ENCODE measurements around the gene KRT80.

KRT80 gene

DNA sequence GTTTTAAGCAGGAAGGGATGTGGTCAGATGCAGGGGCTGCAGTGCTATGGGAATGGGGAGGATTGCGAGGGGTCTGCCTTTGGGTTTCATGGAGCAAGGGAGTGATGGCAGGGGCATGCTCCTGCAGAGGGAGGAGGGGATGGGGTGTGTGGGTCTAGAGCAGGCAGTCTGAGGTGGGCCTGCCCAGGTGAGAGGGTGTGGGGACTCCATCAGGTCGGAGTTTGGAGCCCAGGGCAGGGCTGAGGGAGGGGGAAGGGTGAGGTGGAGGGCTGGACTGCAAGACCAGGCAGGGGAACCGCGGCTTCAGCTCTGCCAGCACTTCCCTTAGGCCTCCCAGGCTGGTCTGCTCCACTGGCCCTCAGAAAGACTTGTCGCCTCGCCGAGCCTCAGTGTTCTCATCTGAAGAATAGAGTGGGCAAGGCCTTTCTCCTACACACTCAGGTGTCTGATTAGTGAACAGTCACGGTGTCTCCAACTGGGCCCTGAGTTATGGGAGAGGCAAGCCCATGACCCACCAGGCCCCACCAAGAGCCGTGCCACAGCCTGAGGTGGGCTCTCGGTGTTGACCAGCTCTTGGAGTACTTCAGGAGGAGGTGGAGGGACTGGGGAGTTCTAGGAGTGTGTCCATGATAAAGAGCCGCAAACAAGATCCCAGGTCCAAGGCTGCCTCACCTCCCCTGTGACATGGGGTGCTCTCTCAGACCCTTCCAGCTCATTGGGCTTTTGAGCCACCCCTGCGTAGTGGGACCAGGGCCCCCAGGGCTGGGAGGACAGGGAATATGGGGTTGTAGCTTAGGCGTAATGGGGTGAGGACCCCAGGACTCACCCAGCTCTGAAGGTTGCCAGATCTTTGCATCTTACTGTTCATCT is 20.1 kb upstream of the KRT80 start:
- no peak for DNase-seq (ENCODE audit: extremely low read depth in 1 of 2, low read depth in 1 of 2)

DNA sequence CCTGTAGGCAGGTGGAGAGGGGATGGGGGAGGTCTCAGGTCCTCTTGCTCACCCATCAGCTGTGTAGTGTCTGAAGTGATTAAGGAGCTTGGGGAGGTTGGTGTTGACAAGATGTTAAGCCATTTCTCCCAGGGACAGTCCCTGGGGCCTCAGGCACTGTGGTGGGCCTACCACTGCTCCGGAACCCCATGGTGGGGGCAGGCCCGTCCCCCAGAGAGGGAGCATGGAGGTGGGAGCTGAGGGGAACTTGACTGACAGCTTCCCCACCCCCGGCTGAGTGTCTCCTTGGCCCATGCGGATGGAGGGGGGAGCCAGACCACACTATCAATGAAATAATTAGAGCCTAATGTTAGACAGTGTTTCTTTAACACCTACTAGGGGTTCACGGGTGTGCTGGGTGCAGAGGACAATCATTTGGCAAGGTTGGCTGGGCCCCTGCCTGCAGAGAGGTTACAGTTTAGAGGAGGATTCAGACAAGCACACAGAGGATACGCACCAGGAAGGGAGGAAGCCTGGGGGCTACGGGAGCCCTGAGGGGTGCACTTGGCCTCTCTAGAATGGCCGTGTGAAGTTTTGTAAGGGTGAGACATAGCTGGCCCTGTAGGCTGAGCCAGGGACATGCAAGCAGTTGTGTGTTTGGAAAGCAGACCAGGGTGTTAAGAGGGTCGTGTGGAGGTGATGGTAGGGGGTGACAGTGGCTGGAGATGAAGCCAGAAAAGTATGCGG is 19.3 kb upstream of the KRT80 start:
- DNase-seq (ENCODE audit: extremely low read depth in 1 of 2, low read depth in 1 of 2) = no peak

DNA sequence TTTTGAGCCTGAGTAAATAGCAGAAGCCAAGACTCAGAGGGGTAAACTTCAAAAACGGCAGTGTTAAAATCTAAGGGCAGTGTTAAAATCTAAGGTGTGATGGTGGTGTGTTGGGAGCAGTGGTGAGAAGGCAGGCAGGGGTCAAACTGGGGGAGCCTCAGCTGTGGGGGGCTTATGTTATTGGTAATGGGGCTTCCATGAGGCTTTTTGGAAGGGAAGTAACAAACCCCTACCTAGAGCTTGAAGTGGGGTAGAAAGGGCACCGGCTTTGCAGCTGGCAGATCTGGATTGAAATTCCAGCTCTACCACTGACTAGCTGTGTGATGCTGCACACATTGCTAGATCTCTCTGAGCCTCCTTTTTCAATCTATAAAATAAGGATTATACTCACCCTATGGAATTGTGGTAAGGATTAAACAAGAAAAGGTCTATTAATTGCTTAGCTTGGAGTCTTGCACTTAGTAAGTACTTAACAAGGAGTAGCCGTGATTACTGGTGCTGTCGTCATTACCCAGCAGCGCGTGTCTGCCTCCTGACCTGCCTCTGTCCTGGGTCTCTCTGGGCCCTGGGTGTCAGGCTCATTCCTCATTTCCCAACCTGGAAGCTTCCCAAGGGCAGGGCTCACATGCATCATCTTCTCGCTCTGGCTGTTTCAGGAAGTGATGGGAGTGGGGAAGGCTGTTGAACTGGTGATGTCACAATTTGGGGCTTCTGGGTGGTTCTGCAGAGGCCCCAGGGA is 18.5 kb upstream of the KRT80 start:
- no peak for DNase-seq (ENCODE audit: extremely low read depth in 1 of 2, low read depth in 1 of 2)

GRCh38 chr12:52209321-52209720 is 17.5 kb upstream of the KRT80 start:
- DNase-seq (ENCODE audit: extremely low read depth in 1 of 2, low read depth in 1 of 2) = no peak

- DNase-seq (ENCODE audit: extremely low read depth in 1 of 2, low read depth in 1 of 2) = no peak
Measured at GRCh38 chr12:52208424-52209165, 16.8 kb upstream of the KRT80 start.

GRCh38 chr12:52207895-52208294 is 16.1 kb upstream of the KRT80 start:
- DNase-seq (ENCODE audit: extremely low read depth in 1 of 2, low read depth in 1 of 2) = no peak

GRCh38 chr12:52207106-52207505 is 15.3 kb upstream of the KRT80 start:
- no peak for DNase-seq (ENCODE audit: extremely low read depth in 1 of 2, low read depth in 1 of 2)

GRCh38 chr12:52206304-52207040 is 14.7 kb upstream of the KRT80 start:
- DNase-seq (ENCODE audit: extremely low read depth in 1 of 2, low read depth in 1 of 2) = no peak

DNA sequence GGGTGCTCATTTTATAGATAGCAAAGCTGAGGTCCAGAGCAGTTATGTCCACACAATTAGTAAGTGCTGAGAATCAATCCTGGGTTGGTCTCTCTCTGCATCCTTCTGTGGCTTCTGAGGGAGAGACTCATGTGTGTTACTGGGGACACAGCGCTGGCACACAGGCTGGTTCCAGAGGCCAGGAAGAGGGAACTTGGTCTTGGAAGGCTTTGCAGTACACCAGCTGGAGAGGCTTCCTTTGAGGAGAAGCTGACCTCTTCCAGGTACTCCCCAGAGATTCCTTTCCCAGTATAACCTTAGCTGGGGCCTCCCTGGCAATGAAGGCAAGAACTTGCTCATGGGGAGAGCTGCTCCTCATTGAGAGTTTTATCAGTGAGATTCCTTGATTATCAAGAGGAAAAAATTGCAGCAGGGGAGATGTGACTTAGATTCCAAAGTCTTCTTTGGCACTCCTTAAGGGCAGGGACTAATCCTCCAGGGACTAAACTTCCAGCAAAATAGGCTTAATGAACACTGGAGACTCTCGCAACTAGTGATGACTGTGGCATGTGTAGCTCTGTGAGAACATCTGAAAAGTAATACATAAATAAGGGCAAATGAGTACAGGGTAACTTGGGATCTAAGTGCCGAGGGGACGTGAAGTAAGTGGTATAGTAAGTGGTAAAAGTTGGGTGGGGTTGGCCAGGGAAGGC is 13.9 kb upstream of the KRT80 start:
- DNase-seq (ENCODE audit: extremely low read depth in 1 of 2, low read depth in 1 of 2) = no peak

- no peak for DNase-seq (ENCODE audit: extremely low read depth in 1 of 2, low read depth in 1 of 2)
Measured at GRCh38 chr12:52204931-52205505, 13.2 kb upstream of the KRT80 start.

DNA sequence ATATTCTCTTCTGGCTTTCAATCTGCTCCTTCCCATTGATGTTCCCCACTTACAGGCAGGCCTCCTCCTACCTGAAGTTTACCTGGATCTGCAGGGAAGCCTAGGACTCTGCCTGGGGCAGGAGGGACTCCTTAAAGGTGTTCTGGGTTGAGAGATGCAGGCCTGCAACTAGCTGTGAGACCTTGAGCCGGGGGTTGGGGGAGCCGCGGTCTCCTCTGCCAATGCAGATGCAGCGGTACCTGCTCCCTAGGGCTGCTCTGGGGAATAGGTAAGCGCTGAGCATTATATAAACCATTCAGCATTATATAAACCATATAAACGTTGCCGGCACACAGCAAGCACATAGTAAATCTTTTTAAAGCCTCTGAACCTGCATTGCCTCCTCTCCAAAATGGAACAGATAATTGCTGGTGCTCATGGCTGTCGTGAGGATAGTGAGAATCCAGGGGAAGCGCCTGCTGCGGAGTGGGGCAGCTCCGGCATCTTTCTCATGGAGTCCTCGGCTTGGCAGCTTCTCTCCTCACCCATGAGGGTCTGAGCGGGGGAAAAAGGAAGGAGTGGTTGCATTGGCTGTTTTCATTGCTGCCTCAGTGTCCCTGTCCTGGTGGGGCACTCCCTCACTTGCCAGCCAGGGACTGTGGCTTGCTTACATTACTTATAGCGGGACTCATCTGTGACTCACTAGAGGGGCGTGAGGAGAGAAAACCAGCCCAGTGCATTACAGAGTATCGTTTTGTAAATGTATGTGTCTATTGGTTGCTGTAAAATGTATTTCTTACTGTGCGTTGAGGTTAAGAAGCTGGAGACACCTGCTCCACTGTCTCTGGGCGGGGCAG is 12.5 kb upstream of the KRT80 start:
- DNase-seq (ENCODE audit: extremely low read depth in 1 of 2, low read depth in 1 of 2) = no peak

GRCh38 chr12:52203079-52203921 is 11.5 kb upstream of the KRT80 start:
- DNase-seq (ENCODE audit: extremely low read depth in 1 of 2, low read depth in 1 of 2) = no peak

DNA sequence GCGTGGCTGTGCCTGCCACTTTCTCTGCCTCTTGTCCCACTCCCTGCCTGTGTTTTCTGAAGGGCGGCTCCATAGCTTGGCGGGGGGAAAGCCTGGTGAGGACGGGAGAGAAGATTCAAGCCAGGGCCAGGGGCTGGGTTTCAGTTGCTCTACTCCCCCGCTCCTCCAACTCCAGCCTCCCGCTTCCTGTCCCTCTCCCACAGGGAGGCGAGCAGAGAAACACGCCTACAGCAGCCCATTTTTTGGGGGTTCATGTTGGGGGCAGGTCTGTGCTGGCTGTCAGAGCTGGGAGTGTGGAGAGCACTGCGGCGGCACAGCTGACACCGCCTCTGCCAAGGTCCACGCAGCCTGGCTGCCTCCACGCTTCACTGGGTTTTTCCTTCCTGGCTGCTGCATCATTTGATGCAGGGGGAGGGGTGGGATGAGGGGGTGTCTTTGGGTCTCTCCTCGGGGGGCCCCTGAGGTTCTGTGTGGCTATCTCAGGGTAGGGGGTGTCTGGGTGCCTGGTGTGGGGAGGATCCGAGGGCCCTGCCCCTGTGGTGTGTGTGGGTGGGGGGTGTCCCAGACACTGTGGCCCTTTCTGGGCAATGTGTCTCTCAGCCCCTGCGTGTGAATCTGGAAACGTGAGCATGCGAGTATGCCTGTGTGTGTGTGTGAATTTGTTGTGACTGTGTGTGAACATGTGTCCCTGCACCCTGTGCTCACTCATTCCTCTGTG is 10.7 kb upstream of the KRT80 start:
- DNase-seq (ENCODE audit: extremely low read depth in 1 of 2, low read depth in 1 of 2) = no peak

DNA sequence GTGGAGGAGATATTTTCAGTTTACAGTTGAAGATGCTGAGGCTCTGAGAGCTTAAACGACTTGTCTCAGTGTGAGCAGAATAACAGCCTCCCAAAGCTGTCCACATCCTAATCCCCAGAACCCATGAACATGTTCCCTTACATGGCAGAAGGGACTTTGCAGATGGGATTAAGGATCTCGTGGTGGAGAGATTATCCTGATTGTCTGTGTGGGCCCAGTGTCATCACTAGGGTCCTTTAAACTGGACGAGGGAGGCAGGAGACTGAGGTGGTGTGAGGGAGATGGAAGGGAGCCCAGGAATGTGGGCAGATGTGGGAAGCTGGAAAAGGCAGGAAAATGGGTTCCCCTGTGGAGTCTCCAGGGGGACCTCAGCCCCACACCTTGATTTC is 9.6 kb upstream of the KRT80 start:
- DNase-seq (ENCODE audit: extremely low read depth in 1 of 2, low read depth in 1 of 2) = no peak

GRCh38 chr12:52200781-52201450 is 9.1 kb upstream of the KRT80 start:
- DNase-seq (ENCODE audit: extremely low read depth in 1 of 2, low read depth in 1 of 2) = no peak

DNA sequence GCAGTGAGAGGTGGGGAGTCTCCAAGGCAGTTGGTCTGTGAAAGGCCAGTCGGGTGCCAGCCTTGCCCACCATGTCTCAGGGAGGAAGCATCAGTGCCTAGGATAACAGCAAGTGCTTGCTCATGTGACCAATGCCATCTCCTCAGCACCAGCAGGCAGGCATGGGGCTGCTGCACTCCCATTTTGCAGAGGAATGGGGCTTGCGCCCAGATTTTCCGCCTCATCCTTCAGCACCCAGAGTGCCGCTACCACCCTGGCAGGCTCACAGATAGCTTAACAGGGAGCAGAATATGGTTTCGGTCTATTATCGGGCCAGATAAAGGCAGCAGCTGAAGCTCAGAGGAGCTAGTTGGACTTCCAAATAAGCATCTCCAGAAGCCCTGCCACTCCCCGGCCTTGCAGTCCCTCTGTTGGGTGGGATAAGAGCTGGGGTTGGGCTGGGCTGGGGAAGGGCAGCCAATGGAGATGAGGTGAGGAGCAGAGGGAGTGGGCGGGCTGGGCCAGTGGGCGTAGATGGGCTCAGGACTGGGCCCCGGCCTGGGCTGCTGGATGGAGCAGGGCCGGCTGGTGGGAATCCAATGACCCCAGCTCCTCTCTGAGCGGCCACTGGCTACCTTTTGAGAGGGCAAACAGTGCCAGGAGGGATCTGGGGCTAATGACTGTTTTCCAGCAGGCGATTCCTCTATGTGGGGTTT is 8.4 kb upstream of the KRT80 start:
- DNase-seq (ENCODE audit: extremely low read depth in 1 of 2, low read depth in 1 of 2) = no peak

Measured in activated CD8-positive, alpha-beta memory T cell treated with anti-CD3 and anti-CD28 coated beads for 1 hour (primary cell).